HUES48 (cell line): ENCODE measurements around the gene KCTD2.
"Not testable (repeated sequence)": the region's sequence is repeated elsewhere in the genome, so short reads cannot be mapped to it uniquely, and the experiment has no call there.

Experiments used
- H3K27ac ChIP-seq: one replicate; pipeline ENCODE4 v1.7.0; 2013; ENCODE audit warnings: low read depth, low read length, inconsistent platforms
- H3K27me3 ChIP-seq: 2 replicates; pipeline ENCODE4 v1.6.1; 2013; ENCODE audit warnings: mild to moderate bottlenecking, low read length; ENCODE audit not compliant: control insufficient read depth, insufficient read depth
- H3K36me3 ChIP-seq: 2 replicates; pipeline ENCODE4 v1.6.1; 2013; ENCODE audit warnings: low read length; ENCODE audit not compliant: control insufficient read depth, insufficient read depth
- H3K4me1 ChIP-seq: 2 replicates; pipeline ENCODE4 v1.6.1; 2013; ENCODE audit warnings: mild to moderate bottlenecking, low read length; ENCODE audit not compliant: control insufficient read depth, insufficient read depth
- H3K4me3 ChIP-seq: 2 replicates; pipeline ENCODE4 v1.5.1; 2013; ENCODE audit warnings: mild to moderate bottlenecking, low read depth, low read length
- H3K9ac ChIP-seq: 2 replicates; pipeline ENCODE4 v1.6.1; 2013; ENCODE audit warnings: mild to moderate bottlenecking, low read depth, low read length, moderate library complexity
- H3K9me3 ChIP-seq: 2 replicates; pipeline ENCODE4 v1.6.1; 2013; ENCODE audit warnings: low read length; ENCODE audit not compliant: control insufficient read depth, insufficient read depth

KCTD2 gene

GRCh38 chr17:75024686-75025397, 22.2 kb upstream of the KCTD2 start:
- Histone ChIP-seq H3K9me3 (peaks cover 3% of the 10 kb centered on the region), H3K27me3 (no peaks in the 10 kb centered on the region), H3K36me3 (peaks cover 21% of the 10 kb centered on the region), H3K27ac (no peak overlapping the region), H3K4me1 (no peaks in the 10 kb centered on the region), H3K9ac (no peak overlapping the region), H3K4me3 (no peak overlapping the region)

GRCh38 chr17:75025398-75025734, 21.7 kb upstream of the KCTD2 start:
- H3K27ac ChIP-seq, H3K27me3 ChIP-seq, H3K9me3 ChIP-seq, H3K9ac ChIP-seq, H3K4me3 ChIP-seq, H3K4me1 ChIP-seq: not testable (repeated sequence)
- H3K36me3 ChIP-seq = peaks cover 17% of the 10 kb centered on the region

GRCh38 chr17:75026650-75027049, 20.4 kb upstream of the KCTD2 start:
- H3K9me3 ChIP-seq = peaks cover 11% of the 10 kb centered on the region
- not testable (repeated sequence) for H3K27me3 ChIP-seq, H3K4me3 ChIP-seq, H3K9ac ChIP-seq, H3K4me1 ChIP-seq, H3K36me3 ChIP-seq, H3K27ac ChIP-seq

DNA sequence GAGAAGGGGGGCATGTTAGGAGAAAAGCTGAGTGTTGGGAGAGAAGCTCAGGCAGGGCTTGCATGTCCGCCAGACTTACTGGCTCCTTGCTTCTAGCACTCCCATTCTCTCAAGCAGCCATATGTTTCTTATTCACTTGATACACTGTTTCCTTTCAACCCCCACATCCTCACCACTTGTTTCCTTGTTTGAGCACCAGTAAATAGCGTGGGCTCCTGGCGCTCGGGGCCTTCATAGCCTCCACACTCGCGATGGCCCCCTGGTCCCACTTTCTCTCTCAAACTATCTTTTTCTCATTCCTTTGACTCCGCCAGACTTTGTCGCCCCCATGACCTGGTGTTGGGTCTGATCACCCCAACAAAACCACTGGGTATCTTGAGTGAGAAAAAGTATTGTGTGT, 16.9 kb upstream of the KCTD2 start:
- H3K27ac ChIP-seq = no peak overlapping the region
- H3K4me1 ChIP-seq = no peaks in the 10 kb centered on the region
- H3K9ac ChIP-seq = no peak overlapping the region
- no peak overlapping the region for H3K4me3 ChIP-seq
- no peaks in the 10 kb centered on the region for H3K27me3 ChIP-seq
- peaks cover 11% of the 10 kb centered on the region for H3K9me3 ChIP-seq
- H3K36me3 ChIP-seq = no peaks in the 10 kb centered on the region

- Histone ChIP-seq H3K27ac (no peak overlapping the region), H3K9me3 (peaks cover 11% of the 10 kb centered on the region), H3K36me3 (no peaks in the 10 kb centered on the region), H3K9ac (no peak overlapping the region), H3K27me3 (no peaks in the 10 kb centered on the region), H3K4me1 (no peaks in the 10 kb centered on the region), H3K4me3 (no peak overlapping the region)
Observed at GRCh38 chr17:75031972-75032719, 14.9 kb upstream of the KCTD2 start.

DNA sequence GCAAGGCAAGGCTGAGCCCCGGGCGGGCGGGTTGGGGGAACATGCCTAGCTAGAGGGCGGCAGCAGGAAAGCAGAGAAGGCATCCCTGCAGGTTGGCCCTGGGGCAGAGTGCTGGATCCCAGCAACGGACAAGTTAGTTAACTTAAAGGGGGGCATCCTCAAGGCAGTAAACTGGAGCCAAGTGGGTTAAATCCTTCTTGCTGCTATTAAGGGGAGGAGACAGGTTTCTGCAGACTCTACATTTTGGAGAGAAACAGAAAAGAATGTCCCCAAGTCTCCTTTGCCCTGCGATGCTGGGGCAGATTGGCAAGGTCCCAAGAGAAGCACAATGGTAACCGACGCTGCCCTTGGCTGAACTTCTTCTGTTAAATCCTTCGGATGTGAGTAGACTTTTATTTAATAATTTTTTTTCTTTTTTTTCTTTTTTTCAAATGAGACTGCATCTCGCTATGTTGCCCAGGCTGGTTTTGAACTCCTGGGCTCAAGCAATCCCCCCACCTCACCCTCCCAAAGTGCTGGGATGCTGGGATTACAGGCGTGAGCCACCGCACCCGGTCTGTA, 14.2 kb upstream of the KCTD2 start:
- Histone ChIP-seq H3K4me1 (no peaks in the 10 kb centered on the region), H3K9ac (no peak overlapping the region), H3K9me3 (peaks cover 11% of the 10 kb centered on the region), H3K27ac (no peak overlapping the region), H3K4me3 (peak overlapping the region; percentile 80), H3K36me3 (peaks cover 5% of the 10 kb centered on the region; the same call in 1 of the 2 replicates), H3K27me3 (no peaks in the 10 kb centered on the region)

- peak overlapping the region; percentile 90 for H3K27ac ChIP-seq
- H3K4me1 ChIP-seq = no peaks in the 10 kb centered on the region
- H3K9ac ChIP-seq = peak overlapping the region; percentile 63
- peaks cover 11% of the 10 kb centered on the region for H3K9me3 ChIP-seq
- H3K27me3 ChIP-seq = no peaks in the 10 kb centered on the region
- peak overlapping the region; percentile 80 for H3K4me3 ChIP-seq
- peaks cover 11% of the 10 kb centered on the region for H3K36me3 ChIP-seq
Observed at GRCh38 chr17:75033346-75034235, 13.4 kb upstream of the KCTD2 start.

GRCh38 chr17:75034236-75034908, 12.7 kb upstream of the KCTD2 start:
- Histone ChIP-seq H3K27me3 (no peaks in the 10 kb centered on the region), H3K9ac (peak overlapping the region; percentile 96), H3K36me3 (peaks cover 19% of the 10 kb centered on the region), H3K4me1 (no peaks in the 10 kb centered on the region), H3K4me3 (peak overlapping the region; percentile 80), H3K27ac (peak overlapping the region; percentile 90), H3K9me3 (peaks cover 11% of the 10 kb centered on the region)

DNA sequence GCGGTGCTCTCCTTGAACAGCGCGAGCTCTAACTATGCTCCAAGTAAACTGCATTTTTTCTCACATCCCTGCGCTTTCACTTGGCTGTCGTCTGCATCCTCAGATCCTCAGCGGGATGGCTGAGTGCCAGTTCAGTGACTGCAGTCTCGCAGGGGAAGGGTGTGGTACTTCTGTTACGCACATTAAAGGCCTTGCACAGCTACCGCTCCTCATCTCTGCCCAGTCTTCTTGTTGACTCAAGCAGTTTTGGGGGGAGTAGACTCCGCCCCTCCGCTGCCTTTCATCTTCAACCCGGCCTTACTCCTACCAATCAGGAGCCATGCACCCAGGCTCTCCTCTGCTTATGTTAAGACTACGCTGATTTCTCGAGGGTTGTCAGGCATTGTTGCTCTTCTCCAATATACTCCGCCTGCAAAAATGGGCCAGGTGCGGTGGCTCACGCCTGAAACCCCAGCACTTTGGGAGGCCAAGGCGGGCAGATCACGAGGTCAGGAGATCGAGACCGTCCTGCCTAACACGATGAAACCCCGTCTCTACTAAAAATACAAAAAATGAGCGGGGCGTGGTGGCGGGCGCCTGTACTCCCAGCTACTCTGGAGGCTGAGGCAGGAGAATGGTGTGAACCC, 10.3 kb upstream of the KCTD2 start:
- Histone ChIP-seq H3K9me3 (no peaks in the 10 kb centered on the region), H3K4me3 (no peak overlapping the region), H3K36me3 (peaks cover 42% of the 10 kb centered on the region), H3K9ac (no peak overlapping the region), H3K27me3 (no peaks in the 10 kb centered on the region), H3K4me1 (peaks cover 2% of the 10 kb centered on the region; the same call in 1 of the 2 replicates), H3K27ac (peak overlapping the region; percentile 14)

DNA sequence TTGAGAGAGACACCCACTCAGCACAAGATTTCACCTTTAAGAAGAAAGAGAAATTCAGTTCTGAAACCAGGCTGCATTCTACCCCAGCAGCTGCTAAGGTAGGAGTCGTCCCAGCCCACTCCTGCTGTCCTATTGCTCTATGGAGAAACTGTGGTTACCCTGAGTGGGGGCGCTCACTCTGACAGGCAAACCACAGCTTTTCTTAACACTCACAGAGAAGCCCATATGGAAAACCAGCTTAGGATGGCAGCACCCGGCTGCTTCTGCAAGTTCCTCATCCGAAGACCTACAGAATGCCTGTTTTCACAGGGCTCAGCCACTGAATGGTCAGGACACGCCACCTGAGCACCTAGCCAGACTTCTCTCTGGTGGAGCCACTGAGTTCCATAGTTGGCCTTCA, 7.8 kb upstream of the KCTD2 start:
- Histone ChIP-seq H3K4me1 (peaks cover 21% of the 10 kb centered on the region; the same call in 1 of the 2 replicates), H3K36me3 (peaks cover 50% of the 10 kb centered on the region), H3K27ac (no peak overlapping the region)

More for the DNA sequence above, 7.8 kb upstream of the KCTD2 start:
- Histone ChIP-seq H3K9me3 (no peaks in the 10 kb centered on the region), H3K9ac (no peak overlapping the region), H3K27me3 (no peaks in the 10 kb centered on the region), H3K4me3 (no peak overlapping the region)
